ENCODE measurements around the gene ATRAID. TPM values are rescaled to one million over a fixed set of nuclear protein-coding genes. Genes with fewer than 3 reads are reported as not detected.

Gene ATRAID
- total and polyA plus RNA-seq, 2 of the 8 experiments (the other 6 are each of a cell fraction or from before 2014, with no cell fraction given), result 109 to 280 TPM

DNA sequence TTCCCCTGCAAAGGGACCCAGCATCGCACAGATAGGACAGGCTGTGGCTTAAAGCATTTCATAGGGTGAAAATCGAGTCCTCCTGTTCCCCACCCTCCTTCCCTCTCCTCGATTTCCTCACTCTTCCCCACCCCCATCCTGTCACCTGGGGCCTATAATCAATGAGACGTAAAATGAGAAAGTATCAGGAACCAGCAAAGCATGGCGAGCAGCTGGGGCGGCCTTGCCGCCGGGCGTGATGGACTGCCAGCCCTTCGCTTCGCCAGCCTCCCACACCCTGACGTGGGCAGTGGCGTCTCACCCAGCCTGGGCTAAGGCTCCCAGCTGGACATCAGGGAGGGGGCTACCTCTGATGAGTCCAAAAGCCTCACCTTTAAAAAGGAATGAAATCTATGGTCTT is 39.9 kb downstream of the ATRAID start:
- H3K4me1 ChIP-seq (replicated peaks in 1 of 4; ENCODE audit: control insufficient read depth in 3 of 4, insufficient read depth in 4 of 4, low read length in 3 of 4), result peaks cover 2 to 11% (median 6%) of the 10 kb centered on the region in 4 experiments
- peak overlapping the region in 1 of 4 experiments; percentile 27; a peak in 1 of 7 replicates for H3K9ac ChIP-seq (replicated peaks in 1 of 4; ENCODE audit: extremely low read depth in 1 of 4, low read depth in 3 of 4, low read length in 3 of 4)
- ChIA-PET CTCF (ENCODE audit: partially characterized antibody) (interaction anchor here (0.6 to 8.3 kb wide), 18 partner anchors 10 to 178 kb away, joined by 3 to 180 read pairs (median 5); partner anchors contain the start of genes DNAJC5G, KHK, TRIM54 and UCN), POLR2A (ENCODE audit: partially characterized antibody) (interaction anchor here (1.0 to 32.6 kb wide), 9 partner anchors 8 to 56 kb away, joined by 4 to 835 read pairs (median 9); partner anchors contain the start of genes ATRAID, CAD, DNAJC5G and SLC30A3)
- no peak overlapping the region for H2AK5ac ChIP-seq (ENCODE audit: low read depth, low read length)
- H3K79me1 ChIP-seq (ENCODE audit: low read depth, low read length), result no peaks in the 10 kb centered on the region
- H3K4me3 ChIP-seq (ENCODE audit: extremely low read depth in 1 of 4, insufficient read depth in 2 of 4, low read depth in 3 of 4, low read length in 4 of 4), result no peak overlapping the region
- no peak overlapping the region for H4K8ac ChIP-seq (ENCODE audit: extremely low read depth, insufficient read depth, low read length)
- no peak overlapping the region for H3K27ac ChIP-seq (ENCODE audit: low read depth, low read length)
- DNase-seq (ENCODE audit: low read depth in 1 of 2, low spot score in 2 of 2) (no peak), FAIRE-seq (no peak)
- H2BK5ac ChIP-seq (ENCODE audit: low read depth, low read length), result no peak overlapping the region
- no peak overlapping the region for H2BK20ac ChIP-seq (ENCODE audit: low read length)
- H2BK15ac ChIP-seq (ENCODE audit: low read length), result peak overlapping the region; percentile 73; the same call in 1 of the 2 replicates
- H3K14ac ChIP-seq (ENCODE audit: insufficient read length), result no peak overlapping the region
- H4K20me1 ChIP-seq (replicated peaks in 1 of 2; ENCODE audit: control insufficient read depth in 1 of 2, insufficient read depth in 2 of 2, low read length in 2 of 2), result peaks cover 0 to 3% of the 10 kb centered on the region in 2 experiments
- no peak overlapping the region for H4K91ac ChIP-seq (replicated peaks; ENCODE audit: insufficient read length, low read length)
- no peaks in the 10 kb centered on the region for H3K36me3 ChIP-seq (ENCODE audit: control insufficient read depth in 2 of 4, insufficient read depth in 4 of 4, low read length in 3 of 4)
- H3K18ac ChIP-seq (ENCODE audit: extremely low read depth, low read length), result no peak overlapping the region
- no peaks in the 10 kb centered on the region; the same call in 1 of the 2 replicates for H3K23me2 ChIP-seq (ENCODE audit: low read depth, low read length)
- H3K4ac ChIP-seq (replicated peaks; ENCODE audit: insufficient read length, low read depth, low read length), result no peak overlapping the region
- no peak overlapping the region for H2AFZ ChIP-seq (ENCODE audit: low read length)
- H2BK120ac ChIP-seq (replicated peaks; ENCODE audit: low read depth, low read length), result no peak overlapping the region
- 0 out of 2 replicates have a peak overlapping the region, but pooled peaks have one; percentile 11 for H2BK12ac ChIP-seq (ENCODE audit: low read depth, low read length)
- H4K5ac ChIP-seq (ENCODE audit: insufficient read length, low read depth, low read length), result no peak overlapping the region
- H3K9me3 ChIP-seq (ENCODE audit: insufficient read depth in 2 of 2, low read depth in 1 of 2, low read length in 1 of 2), result no peaks in the 10 kb centered on the region
- H3K56ac ChIP-seq (replicated peaks; ENCODE audit: insufficient read length, low read depth, low read length), result no peak overlapping the region
- no peaks in the 10 kb centered on the region for H3K79me2 ChIP-seq (ENCODE audit: control insufficient read depth in 1 of 2, insufficient read depth in 2 of 2, low read length in 2 of 2)
- peaks cover 0 to 6% (median 2%) of the 10 kb centered on the region in 4 experiments; a peak in 5 of 7 replicates for H3K27me3 ChIP-seq (replicated peaks in 1 of 4; ENCODE audit: control insufficient read depth in 3 of 4, extremely low read depth in 1 of 4, insufficient read depth in 3 of 4, low read length in 3 of 4)
- 83% methylated on average over 13 of the region's 13 CpGs; no CpG with 5 or more reads in 1 of the 2 experiments for WGBS, 2 experiments (ENCODE audit: extremely low coverage in 1 of 2, insufficient coverage in 1 of 2, insufficient read length in 1 of 2, insufficient replicate concordance in 2 of 2, low coverage in 1 of 2, low lambda C conversion rate in 2 of 2, missing lambda C conversion rate in 1 of 2)
- H3K23ac ChIP-seq (ENCODE audit: insufficient read length), result no peak overlapping the region
- H3K4me2 ChIP-seq (ENCODE audit: insufficient read depth in 1 of 2, low read depth in 2 of 2, low read length in 2 of 2), result no peak overlapping the region; a peak in 1 of 4 replicates
- no peak for TF ChIP-seq RFX5 (IDR thresholded peaks at IDR 0.05; ENCODE audit: borderline replicate concordance, low read depth, low read length)
- no peak for TF ChIP-seq ASH2L (IDR thresholded peaks at IDR 0.05; ENCODE audit: low read length)
- TF ChIP-seq CHD1 (IDR thresholded peaks at IDR 0.05; ENCODE audit: low read depth, low read length), result no peak
- TF ChIP-seq KDM1A (IDR thresholded peaks at IDR 0.05; ENCODE audit: borderline replicate concordance, low read length), result no peak
- TF ChIP-seq, protein P1, sequence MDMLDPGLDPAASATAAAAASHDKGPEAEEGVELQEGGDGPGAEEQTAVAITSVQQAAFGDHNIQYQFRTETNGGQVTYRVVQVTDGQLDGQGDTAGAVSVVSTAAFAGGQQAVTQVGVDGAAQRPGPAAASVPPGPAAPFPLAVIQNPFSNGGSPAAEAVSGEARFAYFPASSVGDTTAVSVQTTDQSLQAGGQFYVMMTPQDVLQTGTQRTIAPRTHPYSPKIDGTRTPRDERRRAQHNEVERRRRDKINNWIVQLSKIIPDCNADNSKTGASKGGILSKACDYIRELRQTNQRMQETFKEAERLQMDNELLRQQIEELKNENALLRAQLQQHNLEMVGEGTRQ (IDR thresholded peaks at IDR 0.05; ENCODE audit: low read length), result no peak
- no peak for TF ChIP-seq GABPA (IDR thresholded peaks at IDR 0.05; ENCODE audit: borderline replicate concordance, insufficient read depth, low read length)
- TF ChIP-seq HDAC6 (IDR thresholded peaks at IDR 0.05; ENCODE audit: low read depth, low read length), result no peak
- TF ChIP-seq RNF2 (IDR thresholded peaks at IDR 0.05; ENCODE audit: borderline replicate concordance, low read depth, low read length, missing control alignments, poor library complexity, severe bottlenecking), result no peak
- TF ChIP-seq RAD21 (IDR thresholded peaks at IDR 0.05 in 1 of 2, conservative IDR thresholded peaks at IDR 0.05 in 1 of 2; ENCODE audit: low read depth in 2 of 2, low read length in 2 of 2), result no peak
- TF ChIP-seq CBX8 (IDR thresholded peaks at IDR 0.05; ENCODE audit: borderline replicate concordance, low read depth, low read length), result no peak
- no peak for TF ChIP-seq CTBP2 (IDR thresholded peaks at IDR 0.05; ENCODE audit: borderline replicate concordance, insufficient read depth, insufficient read length, low read length)

Measured in H1 (cell line).